ENCODE measurements around the gene KAT14. TPM values are rescaled to one million over a fixed set of nuclear protein-coding genes. Genes with fewer than 3 reads are reported as not detected.

Gene KAT14
- total RNA-seq, 1 experiment from 2014 or later: 10.8 TPM

DNA sequence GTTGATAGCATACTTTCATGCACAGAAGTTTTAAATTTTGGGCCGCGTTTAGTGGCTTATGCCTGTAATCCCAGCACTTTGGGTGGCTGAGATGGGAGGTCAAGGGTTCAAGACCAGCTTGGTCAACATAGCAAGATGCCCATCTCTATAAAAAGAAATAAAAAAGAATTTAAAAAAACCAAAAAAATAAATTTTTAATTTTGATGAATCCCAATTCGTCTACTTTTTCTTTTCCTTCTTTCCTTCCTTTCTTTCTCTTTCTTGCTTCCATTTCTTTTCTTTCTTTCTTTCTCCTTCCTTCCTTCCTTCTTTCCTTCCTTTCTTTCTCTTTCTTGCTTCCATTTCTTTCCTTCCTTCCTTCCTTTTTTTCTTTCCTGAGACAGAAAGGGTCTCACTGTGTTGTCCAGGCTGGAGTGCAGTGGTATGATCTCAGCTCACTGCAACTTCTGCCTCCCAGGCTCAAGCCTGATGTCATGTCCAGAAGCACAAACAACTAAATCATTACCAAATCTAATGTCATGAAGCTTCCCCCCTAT is 95.8 kb downstream of the KAT14 start:
- DNase-seq: no peak
- no peak for ATAC-seq
- H3K9ac ChIP-seq (ENCODE audit: low read length): no peak overlapping the region
- no TSS peak for BruUV-seq (replicated peaks)
- H3K36me3 ChIP-seq (ENCODE audit: low read depth, low read length): no peaks in the 10 kb centered on the region; the same call in 1 of the 2 replicates
- no peaks in the 10 kb centered on the region for H3K9me2 ChIP-seq (replicated peaks; ENCODE audit: low read length)
- TF ChIP-seq EZH2phosphoT487 (IDR thresholded peaks at IDR 0.05; ENCODE audit: borderline replicate concordance, low read length): no peak
- no peak for TF ChIP-seq CTCF (conservative IDR thresholded peaks at IDR 0.05; ENCODE audit: low read depth, low read length)
- no peak for TF ChIP-seq EZH2 (IDR thresholded peaks at IDR 0.05; ENCODE audit: low read length, unreplicated experiment)
- CTCF ChIA-PET: no interaction called here
- POLR2A ChIA-PET (ENCODE audit: unreplicated experiment): no interaction called here
- H3K27me3 ChIP-seq (ENCODE audit: low read length): no peaks in the 10 kb centered on the region
- H3K4me3 ChIP-seq (ENCODE audit: low read length): no peak overlapping the region
- intact Hi-C loops (cut with micrococcal nuclease): no loop called here
- no peak overlapping the region for H3K27ac ChIP-seq (ENCODE audit: low read length)
- H3K4me1 ChIP-seq (ENCODE audit: insufficient read depth, low read length): no peaks in the 10 kb centered on the region
- no peak overlapping the region for H2AFZ ChIP-seq (ENCODE audit: low read length)
- no peaks in the 10 kb centered on the region for H4K20me1 ChIP-seq (ENCODE audit: low read length)
- no peak overlapping the region for H3K4me2 ChIP-seq (ENCODE audit: low read length)
- 0 out of 2 replicates have a peak, but pooled peaks cover 4% of the 10 kb centered on the region for H3K9me3 ChIP-seq (ENCODE audit: low read length)
- no peaks in the 10 kb centered on the region for H3K79me2 ChIP-seq (ENCODE audit: low read length)
- no peaks in the 10 kb centered on the region for H3F3A ChIP-seq (ENCODE audit: low read length, unreplicated experiment)

Other genes starting within 250 kb of the KAT14 start
- 159 and 189 TPM in 2 replicates for gene SNX5, start 169.1 kb upstream of the KAT14 start, total RNA-seq (2014; rRNA removed)
- gene MGME1, start 168.8 kb upstream of the KAT14 start, total RNA-seq (2014; rRNA removed): 15.1 and 18.8 TPM in 2 replicates
- 23.1 and 36.4 TPM in 2 replicates for gene OVOL2, start 79.9 kb upstream of the KAT14 start, total RNA-seq (2014; rRNA removed)
- gene PET117, start within 50 bp of the KAT14 start, total RNA-seq (2014; rRNA removed): 21.2 and 31.2 TPM in 2 replicates
- 16.3 and 17.1 TPM in 2 replicates for gene ZNF133, start 150.7 kb downstream of the KAT14 start, total RNA-seq (2014; rRNA removed)